Activated naive CD4-positive, alpha-beta T cell treated with anti-CD3 and anti-CD28 coated beads, Interleukin-2, amount 10 ng/mL, durations not matched to agents 7 days and 5 days (primary cell): ENCODE results near the gene NUCB1.

Source experiments
- CTCF ChIA-PET: fragments of 350-600 bp; sonication (Branson Sonifier 250); formaldehyde crosslinking; loops from one replicate; lab custom pipeline; 2021; ENCODE audit warnings: antibody characterized with exemption; lab: Charles Lee
- DNase-seq: peaks from one replicate; pipeline ENCODE4 v3.0.0-alpha.2; 2020
- H3K27ac Mint-ChIP-seq: one replicate; pipeline ENCODE4 v1.8.0; 2021; ENCODE audit warnings: mild to moderate bottlenecking, moderate library complexity, mixed read lengths
- H3K27me3 Mint-ChIP-seq: one replicate; pipeline ENCODE4 v1.8.0; 2021; ENCODE audit warnings: mild to moderate bottlenecking, mixed read lengths
- H3K36me3 Mint-ChIP-seq: one replicate; pipeline ENCODE4 v1.8.0; 2021; ENCODE audit warnings: mixed read lengths
- H3K4me1 Mint-ChIP-seq: one replicate; pipeline ENCODE4 v1.8.0; 2021; ENCODE audit warnings: mixed read lengths
- H3K4me3 Mint-ChIP-seq: one replicate; pipeline ENCODE4 v1.8.0; 2021; ENCODE audit warnings: mild to moderate bottlenecking, moderate library complexity, mixed read lengths
- H3K9me3 Mint-ChIP-seq: one replicate; pipeline ENCODE4 v1.8.0; 2021; ENCODE audit warnings: mixed read lengths

NUCB1 gene

GRCh38 chr19:48899781-48900476 is at the start of gene NUCB1:
Gene NUCB1 (plus strand): TSS chr19:48900312. CDS start chr19:48900797, 485 bp downstream.
- peaks cover 40% of the 10 kb centered on the region for H3K4me1 Mint-ChIP-seq
- CTCF ChIA-PET: interaction anchor here (0.7 to 1.5 kb wide), 5 partner anchors 17 to 254 kb away, joined by 3 to 4 read pairs (median 3); no protein-coding TSS in a partner anchor

DNA sequence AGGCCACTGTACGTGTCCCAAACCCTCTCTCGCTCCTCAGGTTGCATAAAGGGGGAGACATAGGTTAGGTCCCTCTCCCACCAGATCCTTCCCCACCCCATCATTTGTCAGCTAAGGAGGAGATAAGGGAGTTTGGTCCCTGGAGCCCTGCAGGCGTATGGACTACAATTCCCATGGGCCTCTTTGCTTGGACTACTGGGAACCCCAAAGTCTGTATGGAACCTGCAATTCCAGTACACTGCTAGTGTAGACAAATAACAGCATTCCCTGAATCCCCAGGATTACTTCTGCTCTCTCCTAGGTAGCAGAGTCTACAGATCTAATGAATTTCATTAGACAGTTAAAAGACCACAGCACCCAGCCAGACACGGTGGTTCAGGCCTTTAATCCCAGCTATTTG is 47.8 kb upstream of the NUCB1 start:
- Mint-ChIP-seq H3K27me3 (peaks cover 5% of the 10 kb centered on the region), H3K4me3 (no peak overlapping the region), H3K9me3 (no peaks in the 10 kb centered on the region), H3K27ac (no peak overlapping the region), H3K36me3 (no peaks in the 10 kb centered on the region), H3K4me1 (no peaks in the 10 kb centered on the region)
- CTCF ChIA-PET: interaction anchor here (1.1 to 2.5 kb wide), 3 partner anchors 9 to 64 kb away, joined by 4 to 9 read pairs (median 5); no protein-coding TSS in a partner anchor
- DNase-seq: no peak

More at GRCh38 chr19:48899781-48900476, at the start of gene NUCB1:
- H3K4me3 Mint-ChIP-seq: peak within 1 kb of the TSS; percentile 96
- peaks cover 32% of the 10 kb centered on the region for H3K36me3 Mint-ChIP-seq
- peak within 1 kb of the TSS; percentile 97 for H3K27ac Mint-ChIP-seq
- peaks cover 27% of the 10 kb centered on the region for H3K27me3 Mint-ChIP-seq
- peak; percentile 100 for DNase-seq
- no peaks in the 10 kb centered on the region for H3K9me3 Mint-ChIP-seq

DNA sequence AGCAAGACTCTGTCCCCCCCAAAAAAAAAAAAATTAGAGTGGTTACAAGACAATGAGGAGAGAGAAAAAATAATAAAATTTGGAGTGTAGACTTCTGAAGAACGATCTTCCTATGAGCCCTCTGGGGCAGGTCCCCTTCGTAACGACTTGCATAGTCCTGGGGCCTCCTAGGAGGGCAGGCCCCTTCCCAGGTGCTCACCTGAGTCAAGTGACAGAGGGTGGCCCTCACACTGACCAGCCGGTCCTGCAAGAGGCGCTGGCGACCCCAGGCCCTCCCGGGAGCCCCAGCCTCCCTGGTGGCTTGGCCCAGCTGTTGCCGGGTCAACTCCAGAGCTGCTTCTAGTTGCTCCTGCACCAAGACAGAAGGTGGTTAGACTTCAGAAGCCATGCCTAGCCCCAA is 46.6 kb upstream of the NUCB1 start:
- DNase-seq: no peak
- Mint-ChIP-seq H3K27me3 (peaks cover 5% of the 10 kb centered on the region), H3K4me1 (no peaks in the 10 kb centered on the region), H3K9me3 (no peaks in the 10 kb centered on the region), H3K36me3 (no peaks in the 10 kb centered on the region), H3K27ac (no peak overlapping the region), H3K4me3 (no peak overlapping the region)
- CTCF ChIA-PET: interaction anchor here (1.1 to 2.5 kb wide), 4 partner anchors 9 to 66 kb away, joined by 4 to 9 read pairs (median 6); no protein-coding TSS in a partner anchor

DNA sequence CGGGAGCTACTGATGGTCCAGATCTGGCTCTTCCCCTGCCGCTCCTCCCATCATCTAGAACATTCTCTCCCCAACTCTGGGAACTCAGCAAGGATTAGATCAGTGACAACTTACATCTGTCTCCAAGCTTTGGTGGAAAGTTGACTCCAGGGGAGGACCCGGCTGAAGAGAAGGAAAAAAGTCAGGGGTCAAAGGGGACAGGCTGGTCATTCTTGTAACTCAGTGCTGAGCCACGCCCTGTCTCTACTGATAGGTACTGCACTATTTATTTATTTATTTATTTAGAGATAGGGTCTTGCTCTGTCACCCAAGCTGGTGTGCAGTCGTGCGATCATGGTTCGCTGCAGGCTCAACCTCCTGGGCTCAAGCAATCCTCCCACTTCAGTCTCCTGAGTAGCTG is 46.0 kb upstream of the NUCB1 start:
- Mint-ChIP-seq H3K36me3 (no peaks in the 10 kb centered on the region), H3K27me3 (peaks cover 5% of the 10 kb centered on the region)
- CTCF ChIA-PET: interaction anchor here (1.3 to 2.1 kb wide), 2 partner anchors 9 to 66 kb away, joined by 6 read pairs; no protein-coding TSS in a partner anchor

GRCh38 chr19:48856921-48857320 is 43.2 kb upstream of the NUCB1 start:
- peaks cover 9% of the 10 kb centered on the region for H3K4me1 Mint-ChIP-seq
- CTCF ChIA-PET: interaction anchor here (1.0 kb wide), 1 partner anchor 69 kb away, joined by 3 read pairs; no protein-coding TSS in a partner anchor
- no peak overlapping the region for H3K4me3 Mint-ChIP-seq
- no peak for DNase-seq
- H3K27ac Mint-ChIP-seq: no peak overlapping the region
- H3K36me3 Mint-ChIP-seq: no peaks in the 10 kb centered on the region
- H3K9me3 Mint-ChIP-seq: no peaks in the 10 kb centered on the region
- peaks cover 23% of the 10 kb centered on the region for H3K27me3 Mint-ChIP-seq

More for the DNA sequence above, 46.0 kb upstream of the NUCB1 start:
- no peaks in the 10 kb centered on the region for H3K9me3 Mint-ChIP-seq
- no peak overlapping the region for H3K4me3 Mint-ChIP-seq
- no peak for DNase-seq
- H3K27ac Mint-ChIP-seq: no peak overlapping the region
- H3K4me1 Mint-ChIP-seq: peaks cover 1% of the 10 kb centered on the region

- CTCF ChIA-PET: interaction anchor here (1.0 kb wide), 1 partner anchor 17 kb away, joined by 4 read pairs; no protein-coding TSS in a partner anchor
- Mint-ChIP-seq H3K27me3 (peaks cover 31% of the 10 kb centered on the region), H3K9me3 (no peaks in the 10 kb centered on the region), H3K4me3 (peak overlapping the region; percentile 98), H3K36me3 (no peaks in the 10 kb centered on the region), H3K27ac (peak overlapping the region; percentile 89), H3K4me1 (peaks cover 9% of the 10 kb centered on the region)
- peak; percentile 91 for DNase-seq
Observed at GRCh38 chr19:48858984-48859710, 41.0 kb upstream of the NUCB1 start.

DNA sequence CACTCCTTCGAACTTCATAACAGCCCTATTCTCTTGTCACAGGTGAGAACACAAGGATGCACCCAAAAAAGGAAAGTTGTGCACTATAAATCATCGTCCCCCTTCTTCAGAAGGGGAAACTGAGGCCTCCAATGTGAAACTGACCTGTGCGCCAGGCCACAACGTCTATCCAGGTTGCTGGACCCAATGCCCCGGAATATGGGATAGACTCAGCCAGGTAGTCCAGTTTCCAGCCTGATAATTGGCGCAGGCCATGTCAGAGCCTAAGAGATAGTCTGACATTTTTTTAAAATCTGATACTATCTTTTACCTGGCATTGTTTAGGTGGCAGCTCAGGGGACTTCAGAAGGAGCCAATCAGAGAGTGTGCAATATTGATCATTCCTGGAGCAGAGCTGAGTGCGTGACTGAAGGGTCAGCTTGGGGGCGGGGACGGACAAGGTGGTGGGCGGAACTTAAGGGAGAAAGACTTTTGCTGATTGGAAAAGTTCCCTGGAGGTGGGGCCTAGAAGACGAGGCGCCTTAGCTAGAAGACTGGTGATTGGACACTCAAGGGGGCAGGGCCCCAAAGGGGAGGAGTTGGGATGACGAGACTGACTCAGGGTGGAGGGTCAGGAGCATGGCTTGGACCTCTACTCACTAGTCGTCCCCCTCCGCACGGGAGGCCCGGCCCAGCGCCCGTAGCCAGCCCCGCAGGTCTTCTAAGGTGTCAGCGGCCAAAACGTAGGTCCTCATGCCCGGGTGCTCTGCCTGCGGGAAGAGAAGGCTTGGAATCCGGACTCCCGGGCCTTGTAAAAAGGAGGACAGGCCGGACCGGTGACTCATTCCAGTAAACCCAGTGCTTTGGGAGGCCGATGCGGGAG is 40.2 kb upstream of the NUCB1 start:
- Mint-ChIP-seq H3K27ac (no peak overlapping the region), H3K36me3 (no peaks in the 10 kb centered on the region), H3K4me3 (peak overlapping the region; percentile 63), H3K9me3 (no peaks in the 10 kb centered on the region), H3K27me3 (peaks cover 35% of the 10 kb centered on the region), H3K4me1 (peaks cover 9% of the 10 kb centered on the region)
- DNase-seq: peak; percentile 51
- CTCF ChIA-PET: no interaction called here

GRCh38 chr19:48861313-48861712 is 38.8 kb upstream of the NUCB1 start:
- Mint-ChIP-seq H3K9me3 (no peaks in the 10 kb centered on the region), H3K27me3 (peaks cover 47% of the 10 kb centered on the region), H3K4me3 (no peak overlapping the region), H3K36me3 (no peaks in the 10 kb centered on the region), H3K27ac (no peak overlapping the region), H3K4me1 (peaks cover 9% of the 10 kb centered on the region)
- DNase-seq: no peak
- CTCF ChIA-PET: no interaction called here

GRCh38 chr19:48862827-48863226 is 37.3 kb upstream of the NUCB1 start:
- H3K4me1 Mint-ChIP-seq: peaks cover 9% of the 10 kb centered on the region
- no peak for DNase-seq
- H3K27me3 Mint-ChIP-seq: peaks cover 61% of the 10 kb centered on the region
- no peak overlapping the region for H3K27ac Mint-ChIP-seq
- no peaks in the 10 kb centered on the region for H3K9me3 Mint-ChIP-seq
- no peak overlapping the region for H3K4me3 Mint-ChIP-seq
- H3K36me3 Mint-ChIP-seq: no peaks in the 10 kb centered on the region
- CTCF ChIA-PET: no interaction called here

DNA sequence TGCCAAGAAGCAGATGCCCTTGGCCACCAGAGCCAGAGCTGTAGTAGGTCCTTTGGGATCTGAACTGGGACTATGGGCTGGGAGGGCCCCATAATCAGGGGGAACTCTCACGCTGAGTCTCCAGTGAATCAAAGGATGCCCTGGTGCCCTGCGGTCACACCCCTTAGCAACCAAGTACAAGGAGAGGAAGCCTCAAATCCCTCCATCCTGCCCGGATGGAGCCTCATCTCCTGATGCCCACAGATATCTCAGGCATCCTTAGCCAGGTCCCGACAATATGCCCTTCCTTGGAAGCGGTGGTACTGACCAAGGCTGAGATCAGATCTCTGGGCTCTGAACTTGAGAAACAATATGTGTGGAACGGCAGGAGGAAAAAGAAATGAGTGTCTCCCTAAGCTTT is 33.4 kb upstream of the NUCB1 start:
- DNase-seq: no peak
- peaks cover 4% of the 10 kb centered on the region for H3K4me1 Mint-ChIP-seq
- H3K27me3 Mint-ChIP-seq: peaks cover 61% of the 10 kb centered on the region
- H3K4me3 Mint-ChIP-seq: no peak overlapping the region
- no peak overlapping the region for H3K27ac Mint-ChIP-seq
- CTCF ChIA-PET: no interaction called here
- H3K9me3 Mint-ChIP-seq: no peaks in the 10 kb centered on the region
- no peaks in the 10 kb centered on the region for H3K36me3 Mint-ChIP-seq

DNA sequence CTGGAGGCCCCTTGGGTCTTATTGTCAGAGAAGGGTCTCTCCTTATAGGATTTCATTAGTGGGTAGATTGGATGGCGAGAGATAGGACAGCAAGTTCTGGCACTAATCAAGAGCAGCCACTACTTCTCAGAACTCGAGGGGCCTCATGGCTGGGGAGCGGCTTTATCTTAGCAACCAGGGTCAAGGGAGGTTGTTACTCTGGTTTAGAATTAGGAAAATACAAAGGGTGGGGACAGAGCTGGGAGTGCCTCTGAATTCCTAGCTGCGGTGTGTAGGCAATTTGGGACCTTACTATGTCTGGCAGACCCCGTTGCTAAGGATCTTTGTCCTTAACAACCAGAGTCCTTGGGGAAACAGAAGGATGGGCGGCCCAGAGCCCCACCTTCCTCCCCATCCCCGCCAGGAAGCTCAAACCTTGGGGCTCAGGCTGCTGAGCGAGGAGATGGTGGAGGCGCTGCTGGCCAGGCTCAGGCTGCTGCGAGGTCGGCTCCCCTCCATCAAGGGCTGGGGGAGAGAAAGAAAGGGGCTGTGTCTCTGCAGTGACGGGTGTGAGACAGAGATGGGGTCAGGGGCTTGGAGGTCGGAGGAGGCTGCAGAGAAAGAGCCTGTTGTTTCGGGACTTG is 32.9 kb upstream of the NUCB1 start:
- Mint-ChIP-seq H3K27ac (no peak overlapping the region), H3K9me3 (no peaks in the 10 kb centered on the region), H3K27me3 (peaks cover 61% of the 10 kb centered on the region), H3K4me3 (no peak overlapping the region), H3K4me1 (peaks cover 8% of the 10 kb centered on the region), H3K36me3 (no peaks in the 10 kb centered on the region)
- CTCF ChIA-PET: no interaction called here
- no peak for DNase-seq

DNA sequence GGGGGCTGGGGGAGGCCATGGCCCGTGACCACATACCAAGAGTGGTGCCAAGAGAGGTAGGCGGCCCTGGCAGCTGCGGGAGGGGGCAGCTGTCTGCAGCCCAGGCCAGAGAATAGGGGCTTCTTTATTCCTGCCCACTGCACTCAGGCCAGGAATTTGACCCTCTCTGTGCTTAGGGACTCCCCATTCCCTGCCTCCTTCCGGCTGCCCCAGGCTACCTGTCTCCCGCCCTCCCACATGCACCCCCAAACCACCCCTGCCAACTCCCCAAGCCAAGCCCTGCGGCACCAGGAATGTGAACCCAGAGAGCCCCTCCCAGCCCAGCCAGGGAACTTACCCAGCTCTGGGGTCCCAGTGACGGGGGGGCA is 32.4 kb upstream of the NUCB1 start:
- DNase-seq: no peak
- Mint-ChIP-seq H3K9me3 (no peaks in the 10 kb centered on the region), H3K36me3 (peaks cover 3% of the 10 kb centered on the region), H3K27ac (no peak overlapping the region), H3K4me1 (peaks cover 8% of the 10 kb centered on the region), H3K27me3 (peaks cover 59% of the 10 kb centered on the region), H3K4me3 (no peak overlapping the region)
- CTCF ChIA-PET: no interaction called here

DNA sequence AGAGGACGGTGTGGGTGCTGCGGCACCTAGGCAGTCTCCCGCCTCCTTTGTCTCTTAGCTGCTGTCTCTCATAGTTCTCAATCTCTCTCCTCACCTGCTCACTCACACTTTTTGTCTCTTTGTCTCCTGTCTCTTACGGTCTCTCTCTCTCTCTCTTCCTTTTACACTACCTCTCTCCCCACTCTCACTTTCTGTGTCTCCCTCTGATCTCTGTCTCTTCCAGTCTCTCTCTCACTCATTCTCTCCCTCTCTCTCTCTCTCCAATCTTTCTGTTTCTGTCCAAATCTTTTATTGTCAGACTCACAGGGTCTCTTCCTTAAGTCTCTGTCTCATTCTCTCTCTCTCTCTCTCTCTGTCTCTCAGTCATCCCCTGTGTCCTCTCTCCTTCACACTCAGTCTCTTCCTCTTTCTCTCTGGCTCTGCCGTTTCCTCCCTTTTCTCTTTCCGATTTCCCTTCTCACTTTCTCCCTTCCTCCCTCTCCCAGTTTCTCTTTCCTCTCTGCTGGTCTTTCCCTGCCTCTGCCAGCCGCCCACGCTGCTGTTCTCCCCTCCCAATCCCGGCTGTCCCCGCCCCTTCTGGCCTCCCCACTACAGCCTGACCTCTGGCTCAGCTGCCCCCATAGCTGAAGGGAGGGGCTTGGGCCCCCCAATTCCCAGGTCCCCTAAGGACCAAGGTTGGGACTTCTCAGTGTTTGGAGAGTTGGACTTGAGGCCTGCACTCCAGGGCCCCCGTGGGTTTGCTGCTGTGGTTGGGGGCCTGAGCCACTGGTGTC is 31.8 kb upstream of the NUCB1 start, which contains the start of gene PLEKHA4:
Gene PLEKHA4, minus strand, starts transcription at position 504 of the 773 bp plus-strand sequence. CDS start 997 bp downstream, outside the sequence.
- CTCF ChIA-PET: interaction anchor here (0.6 kb wide), 1 partner anchor 140 kb away, joined by 3 read pairs; no protein-coding TSS in a partner anchor
- DNase-seq: no peak
- Mint-ChIP-seq H3K4me1 (peaks cover 12% of the 10 kb centered on the region), H3K36me3 (peaks cover 8% of the 10 kb centered on the region), H3K27ac (no peak within 1 kb of the TSS), H3K4me3 (no peak within 1 kb of the TSS), H3K27me3 (peaks cover 55% of the 10 kb centered on the region), H3K9me3 (no peaks in the 10 kb centered on the region)
